Liver (tissue), 9 donors: ENCODE results near the gene CCT7. TPM values are rescaled to one million over a fixed set of nuclear protein-coding genes. Genes with fewer than 3 reads are reported as not detected.

Experiments used
- DNase-seq: peaks from one replicate; pipeline ENCODE4 v3.0.0-alpha.2; 2017; ENCODE audit warnings: low spot score
- H3K27ac ChIP-seq, 2 donors: one replicate each; pipeline ENCODE4 v1.7.0; 2013; ENCODE audit warnings: inconsistent platforms in 2 of 2, low read length in 2 of 2, control low read depth in 1 of 2, low read depth in 1 of 2, mild to moderate bottlenecking in 1 of 2
- H3K27me3 ChIP-seq, 4 donors: one replicate each; pipeline versions ENCODE4 v1.6.1 to v1.7.0; 2013; ENCODE audit warnings: low read length in 3 of 4, inconsistent platforms in 1 of 4, mild to moderate bottlenecking in 1 of 4, moderate library complexity in 1 of 4; ENCODE audit not compliant: control insufficient read depth in 4 of 4, insufficient read depth in 4 of 4
- H3K36me3 ChIP-seq, 4 donors: one replicate each; pipeline versions ENCODE4 v1.6.1 to v1.7.0; 2013; ENCODE audit warnings: low read length in 3 of 4, mild to moderate bottlenecking in 3 of 4, low read depth in 1 of 4, moderate library complexity in 1 of 4; ENCODE audit not compliant: control insufficient read depth in 4 of 4, insufficient read depth in 3 of 4
- H3K4me1 ChIP-seq, 4 donors: one replicate each; pipeline versions ENCODE4 v1.6.1 to v1.7.0; 2013; ENCODE audit warnings: low read length in 3 of 4, mild to moderate bottlenecking in 3 of 4, moderate library complexity in 1 of 4; ENCODE audit not compliant: control insufficient read depth in 4 of 4, insufficient read depth in 4 of 4
- H3K4me3 ChIP-seq, 3 donors: one replicate each; pipeline versions ENCODE4 v1.6.1 to v1.7.0; 2013; ENCODE audit warnings: low read length in 3 of 3, control low read depth in 1 of 3, low read depth in 1 of 3, mild to moderate bottlenecking in 1 of 3
- H3K9ac ChIP-seq, 2 donors: one replicate each; pipeline ENCODE4 v1.7.0; 2013; ENCODE audit warnings: low read length in 2 of 2, mild to moderate bottlenecking in 2 of 2, moderate library complexity in 2 of 2, control low read depth in 1 of 2, low read depth in 1 of 2
- H3K9me3 ChIP-seq, 4 donors: one replicate each; pipeline versions ENCODE4 v1.6.1 to v1.7.0; 2013; ENCODE audit warnings: low read length in 3 of 4; ENCODE audit not compliant: control insufficient read depth in 4 of 4
- EGR1 ChIP-seq, 2 donors: IDR thresholded peaks; 2 replicates each; pipeline ENCODE4 v1.6.1; 2016 to 2018; ENCODE audit warnings: antibody characterized with exemption in 2 of 2, low read depth in 2 of 2
- FOXA1 ChIP-seq: IDR thresholded peaks from 2 replicates; pipeline ENCODE4 v1.6.1; 2016; ENCODE audit warnings: antibody characterized with exemption
- FOXA2 ChIP-seq: IDR thresholded peaks from 2 replicates; pipeline ENCODE4 v1.6.1; 2016; ENCODE audit warnings: antibody characterized with exemption
- GABPA ChIP-seq, 2 donors: IDR thresholded peaks in 1 of 2; conservative IDR thresholded peaks in 1 of 2; 2 replicates each; pipeline ENCODE4 v1.6.1; 2016; ENCODE audit warnings: antibody characterized with exemption in 2 of 2, mild to moderate bottlenecking in 1 of 2, moderate library complexity in 1 of 2
- HNF4A ChIP-seq, 2 donors: conservative IDR thresholded peaks; 2 replicates each; pipeline ENCODE4 v1.6.1; 2016; ENCODE audit warnings: antibody characterized with exemption in 2 of 2, mild to moderate bottlenecking in 2 of 2
- HNF4G ChIP-seq: IDR thresholded peaks from 2 replicates; pipeline ENCODE4 v1.6.1; 2016; ENCODE audit warnings: antibody characterized with exemption
- JUND ChIP-seq, 2 donors: IDR thresholded peaks; 2 replicates each; pipeline ENCODE4 v1.6.1; 2016; ENCODE audit warnings: antibody characterized with exemption in 2 of 2
- NR2F2 ChIP-seq: IDR thresholded peaks from 2 replicates; pipeline ENCODE4 v1.6.1; 2016; ENCODE audit warnings: antibody characterized with exemption
- RAD21 ChIP-seq, 2 donors: IDR thresholded peaks; 2 replicates each; pipeline ENCODE4 v1.6.1; 2016; ENCODE audit warnings: antibody characterized with exemption in 2 of 2, mild to moderate bottlenecking in 2 of 2
- RXRA ChIP-seq, 2 donors: IDR thresholded peaks; 2 replicates each; pipeline ENCODE4 v1.6.1; 2017 to 2018; ENCODE audit warnings: antibody characterized with exemption in 2 of 2, mild to moderate bottlenecking in 1 of 2
- SP1 ChIP-seq: IDR thresholded peaks from 2 replicates; pipeline ENCODE4 v1.6.1; 2018; ENCODE audit warnings: antibody characterized with exemption, mild to moderate bottlenecking
- TAF1 ChIP-seq: conservative IDR thresholded peaks from 2 replicates; pipeline ENCODE4 v1.6.1; 2016; ENCODE audit warnings: antibody characterized with exemption, mild to moderate bottlenecking
- YY1 ChIP-seq: IDR thresholded peaks from 2 replicates; pipeline ENCODE4 v1.6.1; 2016; ENCODE audit warnings: antibody characterized with exemption, mild to moderate bottlenecking
- WGBS: extraction: QIAGEN DNeasy Blood & Tissue Kit; methylation state at CpG from one replicate; pipeline ENCODE4 v1.1.7; 2013; 5-methylcytosine and 5-hydroxymethylcytosine counted together
- polyA plus RNA-seq, 2 donors: library from polyadenylated mRNA; stranded (reverse) in 1 of 2; unstranded in 1 of 2; fragments of 200-250 nt in 1 of 2; fragments of >200 nt in 1 of 2; fragmentation: Nextera tagmentation in 1 of 2; extraction: Ambion mirVana in 1 of 2; gene quantifications; one replicate each; pipeline versions ENCODE4 v1.2.1 to v1.2.3, GENCODE V29; 2013 to 2015
- total RNA-seq, 2 donors: library from RNA; depleted of rRNA; stranded (reverse); fragments of >200 nt; gene quantifications; one replicate each; pipeline ENCODE4 v1.2.3, GENCODE V29; 2014
- TF ChIP-seq, protein P1 (sequence below): IDR thresholded peaks from 2 replicates; pipeline ENCODE4 v1.6.1; 2016; ENCODE audit warnings: antibody characterized with exemption
- TF ChIP-seq, protein P2 (sequence below): IDR thresholded peaks from 2 replicates; pipeline ENCODE4 v1.6.1; 2016; ENCODE audit warnings: antibody characterized with exemption
- TF ChIP-seq, protein P3 (sequence below): IDR thresholded peaks from 2 replicates; pipeline ENCODE4 v1.6.1; 2016; ENCODE audit warnings: antibody characterized with exemption, mild to moderate bottlenecking
- TF ChIP-seq, protein P4 (sequence below): fragments of 150-350 bp; IDR thresholded peaks from 2 replicates; pipeline ENCODE4 v1.5.1; 2017; ENCODE audit warnings: improper control_type of control experiment, low read depth, low read length; ENCODE audit not compliant: missing input control
- TF ChIP-seq, protein P5 (sequence below): IDR thresholded peaks from 2 replicates; pipeline ENCODE4 v1.6.1; 2016; ENCODE audit warnings: antibody characterized with exemption
- donor health status: healthy.
- donor health status: healthy.
- donor health status: healthy.
- donor health status: healthy.
- donor health status: healthy.

Gene CCT7
- total and polyA plus RNA-seq, 4 donors, result 83.7 to 115 (median 101) TPM

DNA sequence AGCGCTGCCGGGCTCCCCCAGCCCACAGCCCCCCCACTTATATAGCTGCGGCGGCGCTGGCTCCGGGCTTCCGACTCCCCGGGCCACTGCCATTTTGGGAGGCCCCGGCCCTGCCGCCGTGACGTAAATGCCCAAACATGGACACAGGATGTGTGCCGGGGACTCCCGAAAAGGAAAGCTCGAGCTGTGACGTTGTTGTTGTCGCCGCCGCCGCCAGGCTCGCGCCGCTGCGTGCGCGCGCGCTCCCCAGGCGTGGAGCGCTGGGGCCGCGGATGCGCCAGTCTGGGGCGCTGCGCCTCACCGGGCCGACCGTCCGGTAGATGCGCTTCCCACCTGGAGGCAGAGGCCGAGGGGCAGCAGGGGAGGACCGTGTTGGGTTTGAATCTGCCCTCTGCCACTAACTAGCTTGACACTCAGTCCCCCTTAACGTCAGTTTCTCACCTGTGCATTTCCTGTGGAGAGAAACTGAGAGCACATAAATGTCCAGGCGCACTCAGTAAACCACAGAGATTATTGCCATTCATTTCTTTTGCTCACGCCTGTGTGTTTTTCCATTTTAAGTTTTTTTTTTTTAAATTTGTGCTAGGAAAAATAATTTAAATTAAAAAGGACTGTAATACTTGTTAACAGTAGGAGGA lies 59.5 kb downstream of the CCT7 start, which contains the start of gene EGR4:
TSS of gene EGR4 (minus strand) at position 15 of the 638 bp plus-strand sequence. CDS start 231 bp downstream, outside the sequence.
- Histone ChIP-seq H3K4me1 (peaks cover 6 to 17% (median 13%) of the 10 kb centered on the region in 4 donors), H3K9ac (no peak within 1 kb of the TSS), H3K36me3 (no peaks in the 10 kb centered on the region), H3K9me3 (peaks cover 0 to 3% (median 0%) of the 10 kb centered on the region in 4 donors), H3K27ac (no peak within 1 kb of the TSS), H3K27me3 (peaks cover 3 to 33% (median 14%) of the 10 kb centered on the region in 4 donors), H3K4me3 (peak within 1 kb of the TSS; percentile 45 to 64 (median 52))
- no peak for DNase-seq
- TF ChIP-seq SP1 (no peak), HNF4A (conservative IDR thresholded peaks at IDR 0.05) (no peak)
- TF ChIP-seq, protein P1, sequence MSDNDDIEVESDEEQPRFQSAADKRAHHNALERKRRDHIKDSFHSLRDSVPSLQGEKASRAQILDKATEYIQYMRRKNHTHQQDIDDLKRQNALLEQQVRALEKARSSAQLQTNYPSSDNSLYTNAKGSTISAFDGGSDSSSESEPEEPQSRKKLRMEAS, result no peak
- TF ChIP-seq, protein P2, sequence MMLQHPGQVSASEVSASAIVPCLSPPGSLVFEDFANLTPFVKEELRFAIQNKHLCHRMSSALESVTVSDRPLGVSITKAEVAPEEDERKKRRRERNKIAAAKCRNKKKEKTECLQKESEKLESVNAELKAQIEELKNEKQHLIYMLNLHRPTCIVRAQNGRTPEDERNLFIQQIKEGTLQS, result no peak
- WGBS, result 3% methylated on average over 45 of the region's 45 CpGs

DNA sequence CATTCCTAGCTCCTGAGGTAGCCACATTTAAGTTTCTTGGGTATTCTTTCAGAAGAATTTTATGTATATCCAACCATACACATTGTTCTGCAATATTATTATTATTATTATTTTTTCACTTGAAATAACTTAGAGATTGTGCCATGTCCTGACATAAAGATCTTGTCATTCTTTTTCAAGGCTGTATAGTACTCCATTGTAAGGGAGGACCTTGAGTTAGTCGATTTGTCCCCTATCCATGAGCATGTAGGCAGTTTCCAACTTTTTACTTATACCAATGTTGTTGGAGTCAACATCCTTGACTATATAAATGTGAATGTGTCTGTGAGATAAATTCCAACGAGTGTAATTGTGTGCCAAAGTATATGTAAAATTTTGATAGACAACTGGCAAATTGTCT lies 60.1 kb downstream of the CCT7 start:
- H3K9ac ChIP-seq, result no peak overlapping the region
- H3K4me3 ChIP-seq, result no peak overlapping the region
- H3K27me3 ChIP-seq, result peaks cover 3 to 33% (median 14%) of the 10 kb centered on the region in 4 donors
- H3K27ac ChIP-seq, result no peak overlapping the region
- H3K9me3 ChIP-seq, result peaks cover 0 to 3% (median 0%) of the 10 kb centered on the region in 4 donors
- no peaks in the 10 kb centered on the region for H3K36me3 ChIP-seq
- peaks cover 6 to 17% (median 13%) of the 10 kb centered on the region in 4 donors for H3K4me1 ChIP-seq
- no peak for DNase-seq
- WGBS, result 76% methylated on average over 2 of the region's 2 CpGs
- no peak for TF ChIP-seq TAF1
- TF ChIP-seq, protein P3, sequence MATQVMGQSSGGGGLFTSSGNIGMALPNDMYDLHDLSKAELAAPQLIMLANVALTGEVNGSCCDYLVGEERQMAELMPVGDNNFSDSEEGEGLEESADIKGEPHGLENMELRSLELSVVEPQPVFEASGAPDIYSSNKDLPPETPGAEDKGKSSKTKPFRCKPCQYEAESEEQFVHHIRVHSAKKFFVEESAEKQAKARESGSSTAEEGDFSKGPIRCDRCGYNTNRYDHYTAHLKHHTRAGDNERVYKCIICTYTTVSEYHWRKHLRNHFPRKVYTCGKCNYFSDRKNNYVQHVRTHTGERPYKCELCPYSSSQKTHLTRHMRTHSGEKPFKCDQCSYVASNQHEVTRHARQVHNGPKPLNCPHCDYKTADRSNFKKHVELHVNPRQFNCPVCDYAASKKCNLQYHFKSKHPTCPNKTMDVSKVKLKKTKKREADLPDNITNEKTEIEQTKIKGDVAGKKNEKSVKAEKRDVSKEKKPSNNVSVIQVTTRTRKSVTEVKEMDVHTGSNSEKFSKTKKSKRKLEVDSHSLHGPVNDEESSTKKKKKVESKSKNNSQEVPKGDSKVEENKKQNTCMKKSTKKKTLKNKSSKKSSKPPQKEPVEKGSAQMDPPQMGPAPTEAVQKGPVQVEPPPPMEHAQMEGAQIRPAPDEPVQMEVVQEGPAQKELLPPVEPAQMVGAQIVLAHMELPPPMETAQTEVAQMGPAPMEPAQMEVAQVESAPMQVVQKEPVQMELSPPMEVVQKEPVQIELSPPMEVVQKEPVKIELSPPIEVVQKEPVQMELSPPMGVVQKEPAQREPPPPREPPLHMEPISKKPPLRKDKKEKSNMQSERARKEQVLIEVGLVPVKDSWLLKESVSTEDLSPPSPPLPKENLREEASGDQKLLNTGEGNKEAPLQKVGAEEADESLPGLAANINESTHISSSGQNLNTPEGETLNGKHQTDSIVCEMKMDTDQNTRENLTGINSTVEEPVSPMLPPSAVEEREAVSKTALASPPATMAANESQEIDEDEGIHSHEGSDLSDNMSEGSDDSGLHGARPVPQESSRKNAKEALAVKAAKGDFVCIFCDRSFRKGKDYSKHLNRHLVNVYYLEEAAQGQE, result no peak
- TF ChIP-seq YY1, result no peak
- no peak for TF ChIP-seq HNF4G
- TF ChIP-seq FOXA1, result no peak
- no peak for TF ChIP-seq JUND (IDR thresholded peaks at IDR 0.05)
- no peak for TF ChIP-seq FOXA2
- no peak for TF ChIP-seq RAD21 (IDR thresholded peaks at IDR 0.05)
- TF ChIP-seq, protein P1, result no peak
- no peak for TF ChIP-seq HNF4A (conservative IDR thresholded peaks at IDR 0.05)
- TF ChIP-seq NR2F2, result no peak
- TF ChIP-seq EGR1 (IDR thresholded peaks at IDR 0.05; ENCODE audit: low read depth in 2 of 2), result no peak
- no peak for TF ChIP-seq SP1
- TF ChIP-seq, protein P4, sequence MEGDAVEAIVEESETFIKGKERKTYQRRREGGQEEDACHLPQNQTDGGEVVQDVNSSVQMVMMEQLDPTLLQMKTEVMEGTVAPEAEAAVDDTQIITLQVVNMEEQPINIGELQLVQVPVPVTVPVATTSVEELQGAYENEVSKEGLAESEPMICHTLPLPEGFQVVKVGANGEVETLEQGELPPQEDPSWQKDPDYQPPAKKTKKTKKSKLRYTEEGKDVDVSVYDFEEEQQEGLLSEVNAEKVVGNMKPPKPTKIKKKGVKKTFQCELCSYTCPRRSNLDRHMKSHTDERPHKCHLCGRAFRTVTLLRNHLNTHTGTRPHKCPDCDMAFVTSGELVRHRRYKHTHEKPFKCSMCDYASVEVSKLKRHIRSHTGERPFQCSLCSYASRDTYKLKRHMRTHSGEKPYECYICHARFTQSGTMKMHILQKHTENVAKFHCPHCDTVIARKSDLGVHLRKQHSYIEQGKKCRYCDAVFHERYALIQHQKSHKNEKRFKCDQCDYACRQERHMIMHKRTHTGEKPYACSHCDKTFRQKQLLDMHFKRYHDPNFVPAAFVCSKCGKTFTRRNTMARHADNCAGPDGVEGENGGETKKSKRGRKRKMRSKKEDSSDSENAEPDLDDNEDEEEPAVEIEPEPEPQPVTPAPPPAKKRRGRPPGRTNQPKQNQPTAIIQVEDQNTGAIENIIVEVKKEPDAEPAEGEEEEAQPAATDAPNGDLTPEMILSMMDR, result no peak
- TF ChIP-seq GABPA (IDR thresholded peaks at IDR 0.05 in 1 of 2, conservative IDR thresholded peaks at IDR 0.05 in 1 of 2), result no peak
- no peak for TF ChIP-seq RXRA (IDR thresholded peaks at IDR 0.05)
- TF ChIP-seq, protein P5, sequence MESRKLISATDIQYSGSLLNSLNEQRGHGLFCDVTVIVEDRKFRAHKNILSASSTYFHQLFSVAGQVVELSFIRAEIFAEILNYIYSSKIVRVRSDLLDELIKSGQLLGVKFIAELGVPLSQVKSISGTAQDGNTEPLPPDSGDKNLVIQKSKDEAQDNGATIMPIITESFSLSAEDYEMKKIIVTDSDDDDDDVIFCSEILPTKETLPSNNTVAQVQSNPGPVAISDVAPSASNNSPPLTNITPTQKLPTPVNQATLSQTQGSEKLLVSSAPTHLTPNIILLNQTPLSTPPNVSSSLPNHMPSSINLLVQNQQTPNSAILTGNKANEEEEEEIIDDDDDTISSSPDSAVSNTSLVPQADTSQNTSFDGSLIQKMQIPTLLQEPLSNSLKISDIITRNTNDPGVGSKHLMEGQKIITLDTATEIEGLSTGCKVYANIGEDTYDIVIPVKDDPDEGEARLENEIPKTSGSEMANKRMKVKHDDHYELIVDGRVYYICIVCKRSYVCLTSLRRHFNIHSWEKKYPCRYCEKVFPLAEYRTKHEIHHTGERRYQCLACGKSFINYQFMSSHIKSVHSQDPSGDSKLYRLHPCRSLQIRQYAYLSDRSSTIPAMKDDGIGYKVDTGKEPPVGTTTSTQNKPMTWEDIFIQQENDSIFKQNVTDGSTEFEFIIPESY, result no peak
- TF ChIP-seq, protein P2, result no peak
